T-helper 2 cell treated with Interferon-gamma antibody and Interleukin-4, amounts not matched to agents 5 μg/mL and 100 μg/mL, for 36 hours (primary cell): ENCODE data around the gene LRRN2.
"Not testable (repeated sequence)": the region's sequence is repeated elsewhere in the genome, so short reads cannot be mapped to it uniquely, and the experiment has no call there.

ENCODE experiments used
- DNase-seq: peaks from one replicate; pipeline ENCODE4 v3.0.0; 2021; ENCODE audit warnings: low spot score
- H3K27ac Mint-ChIP-seq: one replicate; pipeline ENCODE4 v1.8.0; 2021; ENCODE audit warnings: mild to moderate bottlenecking, mixed read lengths
- H3K27me3 Mint-ChIP-seq: one replicate; pipeline ENCODE4 v1.8.0; 2021; ENCODE audit warnings: low read depth, mixed read lengths
- H3K36me3 Mint-ChIP-seq: one replicate; pipeline ENCODE4 v1.8.0; 2021; ENCODE audit warnings: low read depth, mixed read lengths
- H3K4me1 Mint-ChIP-seq: one replicate; pipeline ENCODE4 v1.8.0; 2021; ENCODE audit warnings: low read depth, mixed read lengths
- H3K4me3 Mint-ChIP-seq: one replicate; pipeline ENCODE4 v1.8.0; 2022; ENCODE audit warnings: mild to moderate bottlenecking, moderate library complexity, mixed read lengths
- H3K9me3 Mint-ChIP-seq: one replicate; pipeline ENCODE4 v1.8.0; 2021; ENCODE audit warnings: mixed read lengths

Gene LRRN2

GRCh38 chr1:204630132-204630905, 55.2 kb downstream of the LRRN2 start:
- Mint-ChIP-seq H3K4me1 (no peaks in the 10 kb centered on the region), H3K36me3 (no peaks in the 10 kb centered on the region), H3K27me3 (peaks cover 5% of the 10 kb centered on the region), H3K9me3 (no peaks in the 10 kb centered on the region), H3K4me3 (no peak overlapping the region), H3K27ac (no peak overlapping the region)
- no peak for DNase-seq

GRCh38 chr1:204629459-204629858, 56.1 kb downstream of the LRRN2 start:
- not testable (repeated sequence) for H3K27me3 Mint-ChIP-seq, H3K27ac Mint-ChIP-seq, H3K4me1 Mint-ChIP-seq, H3K4me3 Mint-ChIP-seq, H3K36me3 Mint-ChIP-seq, DNase-seq, H3K9me3 Mint-ChIP-seq

- Mint-ChIP-seq H3K27me3 (peaks cover 5% of the 10 kb centered on the region), H3K9me3 (no peaks in the 10 kb centered on the region), H3K27ac (no peak overlapping the region), H3K4me3 (no peak overlapping the region), H3K36me3 (no peaks in the 10 kb centered on the region), H3K4me1 (no peaks in the 10 kb centered on the region)
- DNase-seq: no peak
Observed at GRCh38 chr1:204628868-204629267, 56.7 kb downstream of the LRRN2 start.

- no peak for DNase-seq
- Mint-ChIP-seq H3K27ac (no peak overlapping the region), H3K27me3 (peaks cover 5% of the 10 kb centered on the region), H3K4me1 (no peaks in the 10 kb centered on the region), H3K36me3 (no peaks in the 10 kb centered on the region), H3K9me3 (no peaks in the 10 kb centered on the region), H3K4me3 (no peak overlapping the region)
Observed at GRCh38 chr1:204627436-204627835, 58.1 kb downstream of the LRRN2 start.

- no peak overlapping the region for H3K4me3 Mint-ChIP-seq
- H3K27me3 Mint-ChIP-seq: peaks cover 2% of the 10 kb centered on the region
- H3K27ac Mint-ChIP-seq: no peak overlapping the region
- no peaks in the 10 kb centered on the region for H3K9me3 Mint-ChIP-seq
- H3K36me3 Mint-ChIP-seq: no peaks in the 10 kb centered on the region
- no peak for DNase-seq
- H3K4me1 Mint-ChIP-seq: no peaks in the 10 kb centered on the region
Observed at GRCh38 chr1:204626381-204626780, 59.2 kb downstream of the LRRN2 start.

DNA sequence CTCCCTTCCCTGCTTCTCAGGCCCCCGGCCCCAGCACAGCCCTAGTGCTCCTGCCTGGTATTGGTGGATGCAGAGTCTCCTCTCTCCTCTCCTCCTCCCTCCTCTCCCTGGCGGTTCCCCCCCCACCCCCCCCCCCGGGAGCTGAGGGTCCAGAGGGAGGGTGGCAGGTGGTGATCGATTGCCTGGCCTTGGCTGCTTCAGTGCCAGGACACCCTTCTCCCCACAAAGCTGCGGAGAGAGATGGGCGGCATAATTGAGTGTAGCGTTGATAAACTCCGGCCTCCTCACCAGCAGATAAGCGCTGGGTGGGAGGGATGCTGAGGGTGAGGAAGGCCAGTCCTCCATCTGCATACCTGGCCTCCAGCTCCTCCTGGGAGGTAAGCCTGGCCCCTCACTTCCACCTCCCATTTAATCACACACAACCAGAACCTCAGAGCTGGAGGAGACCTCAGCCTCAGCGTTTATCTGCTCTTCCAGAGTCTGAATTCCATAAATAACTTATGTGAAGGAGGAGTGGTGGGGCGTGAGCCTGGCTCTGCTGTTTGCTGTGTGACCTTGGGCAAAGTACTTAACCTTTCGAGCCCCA, 60.8 kb downstream of the LRRN2 start:
- Mint-ChIP-seq H3K9me3 (no peaks in the 10 kb centered on the region), H3K27ac (no peak overlapping the region), H3K4me1 (no peaks in the 10 kb centered on the region)

DNA sequence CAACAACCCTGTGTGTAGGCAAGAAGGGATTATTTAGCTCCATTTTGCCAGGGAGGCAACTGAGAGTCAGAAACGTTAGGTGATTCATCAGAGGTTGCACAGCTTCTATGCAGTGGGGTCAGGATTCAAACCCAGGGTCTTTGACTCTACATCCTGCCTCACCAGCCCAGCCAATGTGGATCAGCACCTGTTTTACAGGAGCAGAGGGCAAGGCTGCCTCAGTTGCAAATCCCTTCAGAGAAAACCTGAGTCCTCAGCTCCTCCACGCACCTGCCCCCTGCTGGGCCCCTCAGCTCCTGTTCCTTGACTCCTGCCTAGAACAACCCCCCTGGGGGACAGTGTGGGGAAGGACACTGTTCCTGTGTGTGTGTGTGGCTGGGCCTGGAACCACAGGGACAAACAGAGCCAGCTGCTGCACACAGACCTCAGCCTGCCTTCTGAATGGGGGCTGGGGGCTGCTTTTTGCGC, 61.6 kb downstream of the LRRN2 start:
- DNase-seq: no peak

More for the DNA sequence above, 60.8 kb downstream of the LRRN2 start:
- no peaks in the 10 kb centered on the region for H3K36me3 Mint-ChIP-seq
- DNase-seq: no peak
- no peak overlapping the region for H3K4me3 Mint-ChIP-seq
- H3K27me3 Mint-ChIP-seq: no peaks in the 10 kb centered on the region

GRCh38 chr1:204623365-204623893, 62.1 kb downstream of the LRRN2 start:
- Mint-ChIP-seq H3K9me3 (no peaks in the 10 kb centered on the region), H3K27me3 (no peaks in the 10 kb centered on the region), H3K4me1 (no peaks in the 10 kb centered on the region), H3K27ac (no peak overlapping the region), H3K36me3 (no peaks in the 10 kb centered on the region), H3K4me3 (no peak overlapping the region)
- no peak for DNase-seq

More for the DNA sequence above, 61.6 kb downstream of the LRRN2 start:
- no peak overlapping the region for H3K4me3 Mint-ChIP-seq
- no peaks in the 10 kb centered on the region for H3K36me3 Mint-ChIP-seq
- no peak overlapping the region for H3K27ac Mint-ChIP-seq
- no peaks in the 10 kb centered on the region for H3K4me1 Mint-ChIP-seq
- no peaks in the 10 kb centered on the region for H3K9me3 Mint-ChIP-seq
- H3K27me3 Mint-ChIP-seq: no peaks in the 10 kb centered on the region

GRCh38 chr1:204621996-204622395, 63.5 kb downstream of the LRRN2 start:
- Mint-ChIP-seq H3K27ac (no peak overlapping the region), H3K27me3 (no peaks in the 10 kb centered on the region), H3K9me3 (no peaks in the 10 kb centered on the region), H3K4me3 (no peak overlapping the region), H3K4me1 (no peaks in the 10 kb centered on the region), H3K36me3 (no peaks in the 10 kb centered on the region)
- no peak for DNase-seq

- H3K27ac Mint-ChIP-seq: no peak overlapping the region
- H3K9me3 Mint-ChIP-seq: no peaks in the 10 kb centered on the region
- H3K36me3 Mint-ChIP-seq: no peaks in the 10 kb centered on the region
- H3K27me3 Mint-ChIP-seq: no peaks in the 10 kb centered on the region
- no peak overlapping the region for H3K4me3 Mint-ChIP-seq
- no peak for DNase-seq
- H3K4me1 Mint-ChIP-seq: no peaks in the 10 kb centered on the region
Observed at GRCh38 chr1:204621396-204621795, 64.1 kb downstream of the LRRN2 start.

DNA sequence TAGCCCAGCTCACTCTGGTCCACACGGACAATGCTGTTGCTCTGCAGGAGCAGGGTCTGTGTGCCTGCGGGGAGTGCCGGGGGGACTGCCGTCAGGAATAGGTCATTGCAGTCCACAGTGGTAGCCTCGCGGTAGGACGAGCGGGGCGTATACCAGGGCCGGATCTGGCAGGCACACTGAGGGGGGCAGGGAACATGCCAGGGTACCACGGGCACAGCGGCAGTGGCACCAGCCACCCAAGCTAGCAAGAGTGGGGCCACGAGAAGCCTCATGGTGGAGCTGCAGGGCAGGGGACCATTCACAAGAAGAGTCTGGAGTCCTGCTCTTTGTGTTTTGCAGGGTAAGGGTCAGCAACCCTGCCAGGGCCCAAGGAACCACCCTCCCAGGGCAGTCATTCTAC, 65.8 kb downstream of the LRRN2 start:
- H3K36me3 Mint-ChIP-seq: no peaks in the 10 kb centered on the region
- no peaks in the 10 kb centered on the region for H3K4me1 Mint-ChIP-seq
- no peaks in the 10 kb centered on the region for H3K9me3 Mint-ChIP-seq
- no peak overlapping the region for H3K27ac Mint-ChIP-seq
- no peak for DNase-seq
- H3K4me3 Mint-ChIP-seq: no peak overlapping the region
- H3K27me3 Mint-ChIP-seq: no peaks in the 10 kb centered on the region

DNA sequence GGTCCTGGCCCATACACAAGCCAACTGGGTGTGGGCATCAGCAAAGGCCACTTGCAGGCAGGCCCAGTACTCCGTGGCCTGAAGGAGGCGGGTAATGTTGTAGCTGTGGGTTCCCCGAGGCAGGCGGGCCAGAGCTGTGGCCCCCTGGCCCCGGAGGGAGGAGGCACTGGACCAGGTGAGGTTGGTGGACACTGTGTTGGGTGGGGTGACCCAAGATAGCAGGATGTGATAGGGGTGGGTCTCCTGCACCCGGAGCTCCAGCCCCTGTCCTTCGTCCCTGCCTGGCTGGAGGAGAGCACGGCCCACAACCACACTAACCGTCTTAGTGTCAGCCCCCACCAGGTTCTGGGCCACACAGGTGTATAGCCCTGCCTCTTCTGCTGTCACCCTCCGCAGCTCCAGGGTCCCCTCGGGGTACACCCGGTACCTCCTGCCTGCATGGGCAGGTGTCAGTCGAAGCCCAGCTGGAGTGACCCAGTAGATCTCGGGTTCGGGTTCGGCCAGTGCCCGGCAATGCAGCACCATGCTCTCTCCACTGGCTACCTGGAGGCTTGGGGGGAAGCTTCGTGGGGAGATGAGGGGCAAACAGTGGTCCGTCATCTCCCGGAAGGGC, 67.3 kb downstream of the LRRN2 start:
- no peak for DNase-seq
- H3K36me3 Mint-ChIP-seq: no peaks in the 10 kb centered on the region
- H3K4me1 Mint-ChIP-seq: no peaks in the 10 kb centered on the region
- no peaks in the 10 kb centered on the region for H3K9me3 Mint-ChIP-seq
- no peak overlapping the region for H3K4me3 Mint-ChIP-seq
- H3K27ac Mint-ChIP-seq: no peak overlapping the region
- no peaks in the 10 kb centered on the region for H3K27me3 Mint-ChIP-seq

DNA sequence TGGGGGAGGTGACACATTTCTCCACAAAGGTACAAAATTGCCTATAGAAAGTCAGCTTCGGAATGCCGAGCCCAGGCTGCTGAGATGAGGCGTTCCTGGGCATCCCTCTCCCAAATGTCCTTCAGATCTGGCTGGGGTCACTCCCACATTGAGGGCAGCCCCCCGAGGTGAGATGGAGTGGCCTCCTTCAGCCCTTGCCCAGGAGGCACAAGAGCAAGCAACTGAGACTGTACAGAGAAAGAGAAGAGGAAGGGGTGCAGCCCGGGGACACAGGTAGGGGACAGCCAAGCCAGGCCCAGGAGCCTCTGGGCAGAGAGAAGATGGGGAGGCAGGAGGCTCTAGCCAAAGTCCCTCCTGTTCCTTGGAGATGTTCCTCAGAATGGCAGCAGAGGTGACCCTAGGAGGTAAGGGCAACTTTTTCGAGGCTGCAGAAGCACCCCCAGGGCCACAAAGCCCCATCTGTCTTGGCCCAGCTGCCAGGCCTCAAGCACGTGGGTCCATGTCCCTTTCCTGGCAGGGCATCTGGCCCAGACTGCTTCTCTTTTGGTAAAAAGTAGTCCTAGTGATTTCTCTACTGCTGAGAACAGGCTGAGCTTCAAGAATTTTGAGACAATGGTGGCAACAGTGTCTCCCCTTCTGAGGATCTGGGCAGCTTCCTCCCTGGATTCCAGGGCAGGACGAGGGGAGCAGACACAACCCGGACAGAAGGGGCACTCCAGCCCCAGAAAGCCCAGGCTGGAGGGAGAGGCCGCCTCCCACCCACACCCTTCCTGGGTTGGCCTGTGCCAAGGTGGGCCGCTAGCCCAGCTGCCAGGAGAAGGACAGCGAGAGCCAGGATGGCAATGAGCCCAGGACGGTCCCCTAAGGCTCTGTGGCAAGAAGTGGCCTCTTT, 68.0 kb downstream of the LRRN2 start:
- no peaks in the 10 kb centered on the region for H3K27me3 Mint-ChIP-seq
- H3K4me1 Mint-ChIP-seq: no peaks in the 10 kb centered on the region
- H3K36me3 Mint-ChIP-seq: no peaks in the 10 kb centered on the region
- H3K9me3 Mint-ChIP-seq: no peaks in the 10 kb centered on the region
- H3K27ac Mint-ChIP-seq: no peak overlapping the region
- H3K4me3 Mint-ChIP-seq: no peak overlapping the region
- DNase-seq: no peak
